GM18868 (cell line): Measurements from ENCODE around the gene KYAT1.
"Not testable (repeated sequence)": the region's sequence is repeated elsewhere in the genome, so short reads cannot be mapped to it uniquely, and the experiment has no call there.

Experiments
- ATAC-seq: cut with Tn5 transposase; IDR thresholded peaks from one replicate; pipeline ENCODE4 v1.9.1; 2021; ENCODE audit warnings: mild to moderate bottlenecking, moderate library complexity; ENCODE audit not compliant: unreplicated experiment

KYAT1 gene

GRCh38 chr9:128886211-128886891 is 4.6 kb upstream of the KYAT1 start:
- ATAC-seq, result no peak

DNA sequence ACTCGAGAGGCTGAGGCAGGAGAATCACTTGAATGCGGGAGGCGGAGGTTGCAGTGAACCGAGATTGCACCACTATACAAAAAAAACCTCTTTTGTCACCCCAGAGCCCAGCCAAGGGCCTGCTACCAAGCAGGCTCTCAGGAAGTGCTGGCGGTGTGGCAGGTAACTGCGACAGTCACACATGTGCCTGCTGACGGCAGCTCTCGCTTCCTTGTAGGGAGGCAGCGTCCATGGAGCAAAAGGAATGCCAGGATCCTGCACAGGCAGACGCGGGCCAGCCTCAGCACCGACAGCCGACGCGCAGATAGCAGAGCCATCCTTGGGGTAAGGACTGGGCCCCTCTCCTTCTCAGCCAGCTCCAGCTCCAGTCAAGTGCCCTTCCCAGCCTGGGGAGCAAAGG is 4.0 kb upstream of the KYAT1 start:
- no peak for ATAC-seq

GRCh38 chr9:128885376-128885775 is 3.6 kb upstream of the KYAT1 start:
- no peak for ATAC-seq

GRCh38 chr9:128884164-128884563 is 2.4 kb upstream of the KYAT1 start:
- ATAC-seq, result no peak

DNA sequence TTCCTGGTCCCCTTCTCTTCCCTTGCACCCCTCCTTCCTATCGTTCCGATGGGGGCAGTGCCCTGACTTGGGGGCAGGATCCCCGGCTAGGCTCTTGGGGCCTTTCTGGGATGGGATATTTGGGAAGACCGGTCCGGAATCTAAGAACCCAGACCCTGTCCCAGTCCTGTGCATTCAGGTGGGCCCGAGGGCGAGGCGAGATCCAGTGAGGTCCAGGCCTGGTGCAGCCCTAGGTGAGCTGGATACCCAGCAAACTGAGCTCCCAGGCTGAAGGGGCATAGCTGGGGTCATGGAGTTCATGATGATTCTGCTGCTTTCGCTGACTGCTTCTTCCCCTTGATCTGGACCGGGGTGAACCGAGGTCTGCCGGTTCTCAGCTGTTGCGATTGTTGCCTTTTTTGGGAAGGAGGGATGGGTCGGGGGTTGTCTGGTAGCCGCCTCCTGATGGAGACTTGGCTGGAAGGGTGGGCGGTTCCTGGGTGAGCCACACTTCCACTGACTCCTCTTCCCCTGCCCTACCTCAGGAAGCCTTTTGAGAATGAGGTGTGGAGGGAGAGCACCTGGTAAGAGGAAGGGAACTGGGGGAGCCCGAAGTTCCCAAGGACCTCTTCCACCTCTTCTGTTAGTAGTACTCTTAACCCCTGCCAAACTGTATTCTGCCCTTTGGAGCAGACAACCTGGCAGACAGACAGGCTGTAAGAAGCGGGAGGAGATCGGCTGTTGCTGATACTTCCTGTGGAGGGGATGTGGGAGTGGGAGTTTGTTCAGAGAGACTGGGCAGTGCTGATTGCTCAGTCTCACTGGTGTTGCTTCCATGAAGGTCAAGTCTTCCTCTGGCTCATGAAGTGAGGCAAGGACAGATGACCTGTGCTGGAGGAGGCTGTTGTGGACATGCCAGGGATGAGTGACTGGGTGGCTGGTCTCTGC is 1.2 kb upstream of the KYAT1 start:
- no peak for ATAC-seq

DNA sequence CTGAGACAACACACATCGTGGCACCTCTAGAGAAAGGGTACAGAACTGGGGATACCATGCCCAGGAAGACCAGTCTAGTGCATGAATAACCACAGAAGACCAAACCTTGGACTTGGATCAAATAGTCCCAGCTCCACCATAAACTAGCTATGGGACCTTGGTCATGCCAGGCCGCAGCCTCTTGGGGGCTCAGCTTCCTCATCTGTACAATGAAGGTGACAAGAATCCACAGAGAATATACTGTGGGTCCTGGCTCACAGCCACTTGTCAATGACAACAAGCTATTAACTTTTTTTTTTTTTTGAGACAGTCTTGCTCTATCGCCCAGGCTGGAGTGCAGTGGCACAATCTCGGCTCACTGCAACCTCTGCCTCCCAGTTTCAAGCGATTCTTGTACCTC is 3.9 kb downstream of the KYAT1 start:
- ATAC-seq, result no peak

GRCh38 chr9:128870941-128871265 is 10.8 kb downstream of the KYAT1 start:
- ATAC-seq, result not testable (repeated sequence)

DNA sequence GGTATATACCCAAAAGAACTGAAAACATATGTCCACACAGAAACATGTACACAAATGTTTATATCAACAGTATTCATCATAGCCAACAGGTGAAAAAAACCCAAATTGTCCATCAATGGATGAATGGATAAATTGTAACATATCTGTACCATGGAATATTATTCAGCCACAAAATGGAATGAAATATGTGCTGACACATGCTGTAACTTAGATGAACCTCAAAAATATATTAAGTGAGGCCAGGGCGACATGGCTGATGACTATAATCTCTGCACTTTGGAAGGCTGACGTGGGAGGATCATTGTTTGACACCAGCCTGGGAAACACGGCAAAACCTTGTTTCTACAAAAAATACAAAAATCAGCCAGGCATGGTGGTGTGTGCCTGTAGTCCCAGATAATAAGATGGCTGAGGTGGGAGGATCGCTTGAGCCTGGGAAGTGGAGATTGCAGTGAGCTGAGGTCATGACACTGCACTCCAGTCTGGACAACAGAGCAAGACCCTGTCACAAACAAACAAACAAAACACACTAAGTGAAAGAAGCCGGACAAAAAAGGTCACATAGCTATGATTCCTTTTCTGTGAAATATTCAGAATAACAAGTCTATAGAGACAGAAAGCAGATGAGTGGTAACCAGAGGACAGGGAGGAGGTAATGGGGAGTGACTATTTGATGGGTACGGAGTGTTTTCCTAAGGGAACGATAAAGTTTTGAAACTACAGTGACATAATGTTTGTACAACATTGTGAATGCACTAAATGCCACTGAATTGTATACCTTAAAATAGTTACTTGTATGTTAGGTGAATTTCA is 11.4 kb downstream of the KYAT1 start:
- ATAC-seq, result no peak

GRCh38 chr9:128863647-128864046 is 18.1 kb downstream of the KYAT1 start:
- no peak for ATAC-seq

GRCh38 chr9:128862401-128862851 is 19.3 kb downstream of the KYAT1 start:
- ATAC-seq, result no peak

DNA sequence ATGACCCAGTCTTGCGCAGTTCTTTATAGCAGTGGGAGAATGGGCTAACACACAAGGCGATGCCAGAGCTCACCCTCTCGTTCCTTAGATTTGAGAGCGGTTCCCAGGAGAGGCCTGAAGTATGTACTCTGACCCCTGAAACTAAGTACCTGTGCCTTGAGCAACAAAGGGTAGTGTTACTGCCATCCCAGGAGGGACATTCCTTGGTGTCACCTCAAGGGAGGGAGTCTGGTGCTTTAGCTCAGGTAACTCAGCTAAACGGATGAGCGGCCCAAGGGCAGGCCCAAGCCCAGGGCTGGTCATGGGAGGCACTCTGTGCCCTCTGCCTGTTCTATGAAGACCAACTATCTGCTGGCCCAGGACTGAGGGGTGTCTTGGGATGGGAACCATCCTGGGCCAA is 20.2 kb downstream of the KYAT1 start:
- ATAC-seq, result no peak

- no peak for ATAC-seq
Observed at GRCh38 chr9:128860937-128861336, 20.8 kb downstream of the KYAT1 start.

GRCh38 chr9:128858476-128858875 is 23.3 kb downstream of the KYAT1 start:
- not testable (repeated sequence) for ATAC-seq

DNA sequence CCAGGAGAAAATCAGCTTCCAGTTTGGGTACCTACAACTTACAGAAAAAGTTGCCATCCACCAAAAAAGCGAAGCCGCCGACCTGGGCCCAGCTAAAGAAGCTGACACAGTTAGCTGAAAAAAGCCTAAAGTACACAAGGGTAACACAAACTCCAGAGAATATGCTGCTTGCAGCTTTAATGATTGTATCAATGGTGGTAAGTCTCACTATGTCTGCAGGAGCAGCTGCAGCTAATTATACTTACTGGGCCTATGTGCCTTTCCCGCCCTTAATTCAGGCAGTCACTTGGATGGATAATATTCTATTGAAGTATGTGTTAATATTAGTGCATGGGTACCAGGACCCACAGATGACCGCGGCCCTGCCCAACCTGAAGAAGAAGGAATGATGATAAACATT is 27.3 kb downstream of the KYAT1 start:
- not testable (repeated sequence) for ATAC-seq

GRCh38 chr9:128852646-128853045 is 29.1 kb downstream of the KYAT1 start:
- ATAC-seq, result not testable (repeated sequence)

DNA sequence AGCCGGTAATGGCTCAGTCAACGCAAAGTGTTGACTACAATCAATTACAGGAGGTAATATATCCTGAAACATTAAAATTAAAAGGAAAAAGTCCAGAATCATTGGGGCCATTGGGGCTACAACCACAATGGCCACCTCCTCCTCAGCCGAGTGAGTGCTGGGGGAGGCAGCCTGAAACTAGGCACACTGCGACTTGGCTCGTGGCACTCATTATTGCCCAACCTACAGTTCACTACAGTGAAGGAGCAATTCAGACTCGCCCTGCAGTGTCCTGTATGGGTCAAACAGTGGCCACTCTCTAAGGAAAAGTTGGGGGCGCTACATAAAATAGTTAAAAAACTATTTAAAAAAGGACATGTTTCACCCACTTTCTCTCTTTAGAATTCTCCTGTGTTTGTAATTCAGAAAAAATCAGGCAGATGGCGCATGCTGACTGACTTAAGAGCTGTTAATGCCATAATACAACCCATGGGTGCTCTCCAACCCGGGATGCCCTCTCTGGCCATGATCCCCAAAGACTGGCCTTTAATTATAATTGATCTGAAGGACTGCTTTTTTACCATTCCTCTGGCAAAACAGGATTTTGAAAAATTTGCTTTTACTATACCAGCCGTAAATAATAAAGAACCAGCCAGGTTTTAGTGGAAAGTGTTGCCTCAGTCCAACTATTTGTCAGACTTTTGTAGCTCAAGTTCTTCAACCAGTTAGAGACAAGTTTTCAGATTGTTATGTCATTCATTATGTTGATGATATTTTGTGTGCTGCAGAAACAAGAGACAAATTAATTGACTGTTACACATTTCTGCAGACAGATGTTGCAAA is 29.8 kb downstream of the KYAT1 start:
- not testable (repeated sequence) for ATAC-seq

- ATAC-seq, result not testable (repeated sequence)
Observed at GRCh38 chr9:128851024-128851423, 30.7 kb downstream of the KYAT1 start.

DNA sequence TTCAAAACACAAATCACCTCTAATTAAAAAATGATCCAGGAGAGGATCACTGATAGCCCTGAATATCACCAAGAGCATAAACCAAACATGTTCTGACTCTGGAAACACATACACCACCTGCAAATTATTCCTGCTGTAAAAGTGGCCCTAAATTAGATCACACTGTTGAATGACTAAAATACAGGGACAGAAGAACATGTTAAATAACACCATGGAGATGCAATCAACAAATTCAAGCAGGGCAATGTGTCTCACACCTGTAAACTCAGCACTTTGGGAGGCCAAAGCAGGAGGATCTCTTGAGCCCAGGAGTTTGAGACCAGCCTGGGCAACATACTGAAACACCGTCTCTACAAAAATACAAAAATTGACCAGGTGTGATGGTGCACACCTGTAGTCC is 33.9 kb downstream of the KYAT1 start:
- no peak for ATAC-seq

- no peak for ATAC-seq
Observed at GRCh38 chr9:128846680-128847030, 35.1 kb downstream of the KYAT1 start.

DNA sequence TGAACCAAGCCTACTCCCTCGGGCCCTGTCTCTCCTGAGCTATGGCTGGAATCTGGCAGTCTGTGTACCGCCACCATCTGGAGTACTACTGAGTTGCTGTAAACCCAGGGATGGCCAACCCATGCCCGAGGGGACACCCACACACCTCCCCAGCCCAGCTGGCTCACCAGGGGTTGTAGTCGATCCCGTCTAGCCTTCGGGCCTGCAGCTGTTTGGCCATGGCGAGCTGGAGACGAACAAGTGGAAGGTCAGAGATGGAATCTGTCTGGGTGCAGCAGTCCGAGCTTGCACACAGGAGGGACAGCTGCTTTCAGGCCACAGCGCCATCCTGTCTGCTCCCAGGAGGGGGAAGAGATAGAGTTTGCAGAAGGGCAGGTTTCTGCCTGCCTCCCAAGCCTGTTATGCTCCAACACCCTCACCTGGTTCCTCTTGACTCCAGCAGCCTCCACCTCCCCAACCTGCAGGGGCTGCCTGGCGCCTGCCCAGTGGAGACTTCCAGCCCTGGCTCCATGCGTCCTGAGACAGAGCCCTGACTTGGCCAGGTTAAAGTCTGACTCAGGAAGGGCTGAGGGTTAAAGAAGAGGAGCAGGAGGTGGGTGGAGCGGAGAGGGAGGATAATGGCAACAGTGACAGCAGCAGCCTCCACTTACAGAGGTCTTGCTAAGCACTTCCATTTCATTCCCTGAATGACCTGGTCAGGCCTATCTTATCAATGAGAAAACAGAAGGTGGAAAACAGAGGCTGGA is 36.4 kb downstream of the KYAT1 start:
- ATAC-seq, result no peak
